ENCODE results near the gene JARID2.
"Not testable (repeated sequence)": the region's sequence is repeated elsewhere in the genome, so short reads cannot be mapped to it uniquely, and the experiment has no call there.

The JARID2 gene

GRCh38 chr6:15316754-15317153 lies 70.9 kb downstream of the JARID2 start:
- DNase-seq = no peak

- DNase-seq = no peak
Observed at GRCh38 chr6:15317251-15317650, 71.4 kb downstream of the JARID2 start.

GRCh38 chr6:15317934-15318902 lies 72.3 kb downstream of the JARID2 start:
- no peak for DNase-seq

GRCh38 chr6:15319677-15320076 lies 73.8 kb downstream of the JARID2 start:
- DNase-seq = no peak

- no peak for DNase-seq
Observed at GRCh38 chr6:15320693-15321092, 74.8 kb downstream of the JARID2 start.

- no peak for DNase-seq
Observed at GRCh38 chr6:15322184-15322583, 76.3 kb downstream of the JARID2 start.

GRCh38 chr6:15322781-15323536 lies 77.1 kb downstream of the JARID2 start:
- peak; percentile 31 for DNase-seq

GRCh38 chr6:15323611-15324010 lies 77.7 kb downstream of the JARID2 start:
- DNase-seq = not testable (repeated sequence)

GRCh38 chr6:15324427-15324985 lies 78.6 kb downstream of the JARID2 start:
- no peak for DNase-seq

GRCh38 chr6:15325540-15325955 lies 79.7 kb downstream of the JARID2 start:
- DNase-seq = no peak

GRCh38 chr6:15326067-15326614 lies 80.3 kb downstream of the JARID2 start:
- DNase-seq = no peak

GRCh38 chr6:15327271-15327670 lies 81.4 kb downstream of the JARID2 start:
- peak; percentile 51 for DNase-seq

- DNase-seq = no peak
Observed at GRCh38 chr6:15329197-15329671, 83.4 kb downstream of the JARID2 start.

GRCh38 chr6:15330174-15330944 lies 84.5 kb downstream of the JARID2 start:
- no peak for DNase-seq

- DNase-seq = no peak
Observed at GRCh38 chr6:15331143-15331542, 85.3 kb downstream of the JARID2 start.

GRCh38 chr6:15331629-15332251 lies 85.9 kb downstream of the JARID2 start:
- DNase-seq = no peak

- DNase-seq = no peak
Observed at GRCh38 chr6:15332446-15332845, 86.6 kb downstream of the JARID2 start.

- DNase-seq = no peak
Observed at GRCh38 chr6:15335385-15335784, 89.5 kb downstream of the JARID2 start.

GRCh38 chr6:15335916-15336315 lies 90.0 kb downstream of the JARID2 start:
- DNase-seq = no peak

GRCh38 chr6:15336900-15337560 lies 91.2 kb downstream of the JARID2 start:
- DNase-seq = no peak

GRCh38 chr6:15337582-15337981 lies 91.7 kb downstream of the JARID2 start:
- no peak for DNase-seq

Measured in CD4-positive, alpha-beta T cell treated with Interleukin-6 for 4 hours (primary cell).